Astrocyte (in vitro differentiated cells and primary cell): Measurements from ENCODE around the gene CDKN2C.

Source experiments
- EZH2 ChIP-seq: IDR thresholded peaks from 2 replicates; pipeline ENCODE4 v1.6.1; 2012; ENCODE audit warnings: mild to moderate bottlenecking, low read length, inconsistent platforms; ENCODE audit not compliant: insufficient read depth
- TF ChIP-seq, protein P1 (sequence below): IDR thresholded peaks from 2 replicates; pipeline ENCODE4 v1.5.1; 2011; ENCODE audit warnings: low read depth, mild to moderate bottlenecking, inconsistent platforms, low read length, moderate library complexity; ENCODE audit not compliant: insufficient read depth

DNA sequence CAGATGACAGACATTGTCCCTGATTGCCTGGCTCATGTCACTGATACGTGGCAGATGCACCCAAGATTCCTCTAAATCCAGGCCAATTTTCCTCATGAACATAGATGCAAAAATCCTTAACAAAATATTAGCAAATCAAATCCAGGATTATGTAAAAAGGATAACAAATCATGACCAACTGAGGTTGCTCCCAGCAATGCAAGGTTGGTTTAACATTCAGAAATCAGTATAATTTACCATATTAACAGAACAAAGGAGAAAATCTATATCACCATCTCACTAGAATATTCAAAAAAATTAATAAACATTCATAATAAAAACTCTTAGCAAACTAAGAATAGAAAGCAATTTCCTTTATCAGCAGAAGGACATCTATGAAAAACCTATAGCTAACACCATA lies 49.6 kb upstream of the CDKN2C start:
- TF ChIP-seq EZH2, result no peak
- TF ChIP-seq, protein P1, sequence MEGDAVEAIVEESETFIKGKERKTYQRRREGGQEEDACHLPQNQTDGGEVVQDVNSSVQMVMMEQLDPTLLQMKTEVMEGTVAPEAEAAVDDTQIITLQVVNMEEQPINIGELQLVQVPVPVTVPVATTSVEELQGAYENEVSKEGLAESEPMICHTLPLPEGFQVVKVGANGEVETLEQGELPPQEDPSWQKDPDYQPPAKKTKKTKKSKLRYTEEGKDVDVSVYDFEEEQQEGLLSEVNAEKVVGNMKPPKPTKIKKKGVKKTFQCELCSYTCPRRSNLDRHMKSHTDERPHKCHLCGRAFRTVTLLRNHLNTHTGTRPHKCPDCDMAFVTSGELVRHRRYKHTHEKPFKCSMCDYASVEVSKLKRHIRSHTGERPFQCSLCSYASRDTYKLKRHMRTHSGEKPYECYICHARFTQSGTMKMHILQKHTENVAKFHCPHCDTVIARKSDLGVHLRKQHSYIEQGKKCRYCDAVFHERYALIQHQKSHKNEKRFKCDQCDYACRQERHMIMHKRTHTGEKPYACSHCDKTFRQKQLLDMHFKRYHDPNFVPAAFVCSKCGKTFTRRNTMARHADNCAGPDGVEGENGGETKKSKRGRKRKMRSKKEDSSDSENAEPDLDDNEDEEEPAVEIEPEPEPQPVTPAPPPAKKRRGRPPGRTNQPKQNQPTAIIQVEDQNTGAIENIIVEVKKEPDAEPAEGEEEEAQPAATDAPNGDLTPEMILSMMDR, result no peak
